ENCODE data around the gene FAM241A.
"Not testable (repeated sequence)": the region's sequence is repeated elsewhere in the genome, so short reads cannot be mapped to it uniquely, and the experiment has no call there.

Gene FAM241A

GRCh38 chr4:112136551-112136950 lies 8.7 kb upstream of the FAM241A start:
- no peak for DNase-seq (ENCODE audit: low read depth in 2 of 3, low spot score in 1 of 3)

- no peak for DNase-seq (ENCODE audit: low read depth in 2 of 3, low spot score in 1 of 3)
Measured at GRCh38 chr4:112138538-112138937, 6.7 kb upstream of the FAM241A start.

DNA sequence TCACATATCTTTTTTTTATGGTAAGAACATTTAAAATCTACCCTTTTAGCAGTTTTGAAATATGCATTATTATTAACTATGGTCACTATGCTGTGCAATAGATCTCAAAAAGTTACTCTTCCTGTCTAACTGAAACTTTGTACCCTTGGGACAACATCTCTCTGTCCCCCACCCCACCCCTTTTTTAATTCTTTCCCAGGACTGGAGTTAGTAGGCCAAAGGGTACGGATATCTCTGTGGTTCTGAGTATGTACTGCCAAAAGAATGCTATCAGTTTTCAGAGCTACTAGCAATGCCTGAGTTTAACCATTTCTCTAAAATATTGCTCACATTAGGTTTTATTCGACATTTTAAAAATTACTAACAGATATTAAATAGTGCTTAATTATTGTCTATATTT lies 4.7 kb upstream of the FAM241A start:
- DNase-seq (ENCODE audit: low read depth in 2 of 3, low spot score in 1 of 3), result no peak

- no peak for DNase-seq (ENCODE audit: low read depth in 2 of 3, low spot score in 1 of 3)
Measured at GRCh38 chr4:112141366-112142138, 3.7 kb upstream of the FAM241A start.

DNA sequence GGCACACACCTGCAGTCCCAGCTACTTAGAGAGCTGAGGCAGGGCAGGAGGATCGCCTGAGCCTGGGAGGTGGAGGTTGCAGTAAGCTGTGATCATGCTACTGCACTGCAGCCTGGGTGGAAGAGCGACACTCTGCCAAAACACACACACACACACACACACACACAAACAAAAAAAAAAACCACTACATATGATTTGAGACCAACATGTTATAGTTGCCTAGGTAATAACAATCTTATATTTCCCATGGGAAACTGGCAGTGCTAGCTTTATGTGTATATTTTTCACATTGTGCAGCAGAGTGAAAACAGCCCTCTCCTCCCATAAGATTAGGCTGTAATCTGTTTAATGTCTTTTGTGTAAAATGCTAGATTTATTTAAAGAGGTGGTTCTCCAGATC lies 3.1 kb upstream of the FAM241A start:
- no peak for DNase-seq (ENCODE audit: low read depth in 2 of 3, low spot score in 1 of 3)

DNA sequence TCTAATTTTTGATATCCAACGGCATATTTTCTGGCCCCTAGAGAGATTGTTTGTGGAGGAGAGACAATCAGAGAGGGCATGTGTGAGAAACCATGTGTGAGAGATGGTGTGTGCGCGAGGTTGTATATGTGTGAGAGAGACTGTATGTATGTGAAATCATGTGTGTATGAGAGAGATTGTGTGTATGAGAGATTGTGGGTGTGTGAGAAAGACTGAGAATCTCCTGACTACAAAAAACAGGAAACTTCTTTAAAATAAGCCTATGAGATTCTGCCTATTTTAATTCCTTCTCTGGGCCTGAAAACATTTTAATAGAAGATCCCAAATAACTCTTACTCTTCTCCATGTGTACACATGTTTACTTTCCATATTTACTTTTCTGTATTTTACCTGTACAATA lies 1.5 kb upstream of the FAM241A start:
- DNase-seq (ENCODE audit: low read depth in 2 of 3, low spot score in 1 of 3), result no peak

GRCh38 chr4:112144546-112145325 lies 518 bp upstream of the FAM241A start:
- DNase-seq (ENCODE audit: low read depth in 2 of 3, low spot score in 1 of 3), result no peak

DNA sequence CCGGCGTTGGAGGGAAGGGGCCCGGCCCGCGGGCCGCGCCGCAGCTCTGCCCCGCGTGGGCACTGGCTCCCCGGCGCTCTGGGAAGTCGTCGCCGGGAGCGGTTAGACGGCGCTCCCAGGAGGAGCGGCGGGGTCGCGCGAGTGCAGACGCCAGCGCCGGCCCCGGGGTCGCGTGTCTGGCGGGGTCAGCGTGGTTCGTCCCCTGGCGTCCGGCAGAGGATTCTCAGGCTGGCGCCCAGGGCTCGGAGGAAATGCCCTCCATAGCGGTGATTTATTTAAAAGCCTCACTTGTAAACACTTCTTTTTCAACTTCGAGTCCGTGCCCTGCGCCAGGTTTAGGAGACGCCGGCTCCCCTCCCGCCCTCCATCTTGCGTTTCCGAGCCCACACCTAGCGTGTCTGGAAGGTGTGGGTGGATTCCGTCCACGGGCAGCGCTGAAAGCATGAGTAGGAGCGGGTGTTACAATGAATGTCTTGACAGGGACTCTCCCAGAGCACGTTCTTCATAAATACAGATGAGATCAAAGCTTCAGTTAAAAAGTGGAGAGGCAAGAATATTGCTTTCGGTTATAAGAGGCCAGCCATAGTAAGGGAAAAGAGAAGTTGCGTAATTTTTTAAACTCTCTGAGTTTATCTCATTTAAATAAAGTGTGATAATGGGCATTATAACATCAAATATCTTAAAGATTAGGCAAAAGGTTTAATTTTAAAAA lies 692 bp downstream of the FAM241A start:
- peak; percentile 69 to 82 (median 76) for DNase-seq (ENCODE audit: low read depth in 2 of 3, low spot score in 1 of 3)

- DNase-seq (ENCODE audit: low read depth in 2 of 3, low spot score in 1 of 3), result no peak
Measured at GRCh38 chr4:112146502-112146813, 1.2 kb downstream of the FAM241A start.

GRCh38 chr4:112147697-112148096 lies 2.4 kb downstream of the FAM241A start:
- no peak for DNase-seq (ENCODE audit: low read depth in 2 of 3, low spot score in 1 of 3)

DNA sequence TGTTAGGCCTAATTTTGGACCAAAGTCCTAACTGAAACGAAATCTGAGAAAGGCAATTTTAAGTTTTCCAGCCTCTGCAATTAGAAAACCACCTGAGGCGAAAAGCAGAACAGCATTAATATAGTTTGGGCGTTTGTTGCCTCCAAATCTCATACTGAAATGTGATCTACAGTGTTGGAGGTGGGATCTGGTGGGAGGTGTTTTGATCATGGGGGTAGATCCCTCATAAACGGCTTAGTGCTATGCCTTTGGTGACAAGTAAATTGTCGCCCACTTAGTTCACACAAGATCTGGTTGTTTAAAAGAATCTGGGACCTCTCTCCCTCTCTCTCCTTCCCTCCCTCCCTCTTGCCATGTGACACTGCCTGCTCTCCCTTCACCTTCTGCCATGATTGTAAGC lies 5.7 kb downstream of the FAM241A start:
- DNase-seq (ENCODE audit: low read depth in 2 of 3, low spot score in 1 of 3), result no peak

- DNase-seq (ENCODE audit: low read depth in 2 of 3, low spot score in 1 of 3), result no peak
Measured at GRCh38 chr4:112152521-112152920, 7.3 kb downstream of the FAM241A start.

DNA sequence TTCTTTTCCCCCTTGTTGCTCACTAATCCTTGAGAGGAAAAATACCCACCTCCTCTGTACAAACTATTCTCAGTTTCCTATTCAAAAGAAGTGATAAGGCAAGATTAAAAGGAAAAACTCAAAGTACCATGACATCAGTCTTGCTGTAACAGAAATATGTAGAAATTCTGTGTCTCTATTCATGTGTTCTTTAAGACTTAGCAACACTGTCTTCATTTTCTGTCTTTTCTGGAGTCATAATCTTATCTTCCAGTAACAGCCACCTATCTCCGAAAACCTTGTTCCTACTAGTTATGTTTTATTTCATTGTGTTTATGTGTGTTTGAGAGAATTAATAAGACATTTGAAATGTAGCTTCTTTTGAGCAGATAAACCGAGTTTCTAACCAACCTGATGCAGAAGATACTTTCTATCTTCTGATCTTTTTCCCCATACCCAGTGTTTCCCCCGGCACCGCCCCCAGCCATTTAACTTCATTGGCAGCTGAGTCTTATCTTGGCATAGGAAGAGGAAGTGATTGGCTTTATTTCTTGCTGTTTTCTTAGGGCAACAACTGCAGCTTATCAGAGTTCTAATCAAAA lies 8.0 kb downstream of the FAM241A start:
- DNase-seq (ENCODE audit: low read depth in 2 of 3, low spot score in 1 of 3), result no peak

DNA sequence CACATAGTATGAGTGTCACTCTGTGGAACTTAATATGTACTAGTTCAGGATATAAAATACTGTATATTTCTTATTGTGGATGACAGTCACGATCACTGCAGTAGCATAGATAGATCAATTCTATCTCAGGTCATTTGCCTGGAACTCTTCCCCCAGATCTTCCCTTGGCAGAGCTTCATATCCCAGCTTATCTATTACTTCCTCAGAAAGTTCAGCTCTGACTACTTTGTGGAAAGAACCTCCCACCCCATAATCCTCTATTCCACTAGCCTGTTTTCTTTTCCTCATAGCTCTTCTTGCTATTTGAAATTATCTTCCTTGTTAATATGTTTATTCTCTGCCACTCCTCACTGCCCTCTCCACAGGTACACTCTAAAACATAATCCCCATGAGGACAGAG lies 10.9 kb downstream of the FAM241A start:
- no peak for DNase-seq (ENCODE audit: low read depth in 2 of 3, low spot score in 1 of 3)

GRCh38 chr4:112156553-112156952 lies 11.3 kb downstream of the FAM241A start:
- DNase-seq (ENCODE audit: low read depth in 2 of 3, low spot score in 1 of 3), result no peak

DNA sequence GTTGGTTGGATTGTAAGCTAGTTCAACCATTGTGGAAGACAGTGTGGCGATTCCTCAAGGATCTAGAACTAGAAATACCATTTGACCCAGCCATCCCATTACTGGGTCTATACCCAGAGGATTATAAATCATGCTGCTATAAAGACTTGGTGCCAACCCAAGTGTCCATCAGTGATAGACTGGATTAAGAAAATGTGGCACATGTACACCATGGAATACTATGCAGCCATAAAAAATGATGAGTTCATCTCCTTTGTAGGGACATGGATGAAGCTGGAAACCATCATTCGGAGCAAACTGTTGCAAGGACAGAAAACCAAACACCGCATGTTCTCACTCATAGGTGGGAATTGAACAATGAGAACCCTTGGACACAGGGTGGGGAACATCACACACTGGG lies 18.5 kb downstream of the FAM241A start:
- not testable (repeated sequence) for DNase-seq (ENCODE audit: low read depth in 2 of 3, low spot score in 1 of 3)

- no peak for DNase-seq (ENCODE audit: low read depth in 2 of 3, low spot score in 1 of 3)
Measured at GRCh38 chr4:112167794-112168193, 22.5 kb downstream of the FAM241A start.

DNA sequence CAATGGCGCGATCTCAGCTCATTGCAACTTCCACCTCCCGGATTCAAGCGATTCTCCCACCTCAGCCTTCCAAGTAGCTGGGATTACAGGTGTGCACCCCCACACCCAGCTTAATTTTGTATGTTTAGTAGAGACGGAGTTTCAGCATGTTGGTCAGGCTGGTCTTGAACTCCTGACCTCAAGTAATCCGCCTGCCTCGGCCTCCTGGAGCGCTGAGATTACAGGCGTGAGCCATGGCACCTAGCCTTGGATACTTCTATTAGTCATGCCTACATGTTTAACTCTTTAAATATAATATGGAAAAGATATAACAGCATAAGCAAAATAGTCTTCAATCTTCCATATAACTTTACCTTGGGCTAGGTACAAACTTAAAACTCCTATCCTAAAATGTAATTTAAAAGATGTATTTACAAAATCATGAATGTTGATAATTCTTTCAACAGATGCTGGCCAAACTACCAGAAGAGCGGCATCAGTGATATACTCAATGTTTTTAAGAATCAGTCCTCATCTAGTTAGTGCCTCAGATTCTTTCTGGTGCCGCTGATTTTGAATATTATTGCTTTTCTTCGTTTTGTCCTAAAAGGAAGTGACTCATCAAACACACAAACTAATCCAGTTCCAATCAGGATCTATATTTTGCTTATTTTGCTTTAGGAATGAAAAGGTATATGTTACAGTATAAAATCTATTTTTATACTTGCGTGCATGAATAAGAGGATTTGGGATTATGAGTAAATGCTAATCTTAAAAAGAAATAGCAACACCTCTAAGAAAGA lies 23.7 kb downstream of the FAM241A start:
- DNase-seq (ENCODE audit: low read depth in 2 of 3, low spot score in 1 of 3), result no peak

DNA sequence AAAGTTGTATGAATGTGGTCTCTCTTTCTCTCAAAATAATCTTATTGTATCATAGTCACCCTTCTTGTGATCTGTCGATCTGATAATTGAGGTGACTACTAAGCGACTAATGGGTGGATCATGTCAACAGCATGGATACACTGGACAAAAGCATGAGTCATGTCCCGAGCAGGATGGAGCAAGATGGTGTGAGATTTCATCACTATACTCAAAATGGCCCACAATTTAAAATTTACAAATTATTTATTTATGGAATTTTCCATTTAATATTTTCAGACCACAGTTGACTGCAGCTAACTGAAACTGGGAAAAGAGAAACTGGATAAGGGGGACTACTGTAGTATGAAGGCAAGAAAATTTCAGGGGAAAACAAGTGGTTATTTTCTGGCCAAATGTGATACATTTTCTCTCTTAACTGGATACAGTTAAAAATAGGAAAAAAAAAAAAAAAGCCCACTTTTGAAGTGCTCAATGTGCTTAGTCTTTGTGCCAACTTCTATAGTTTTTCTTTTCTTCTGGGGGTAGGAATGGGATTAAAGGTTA lies 25.3 kb downstream of the FAM241A start:
- DNase-seq (ENCODE audit: low read depth in 2 of 3, low spot score in 1 of 3), result peak in 1 of 3 donors; percentile 5

DNA sequence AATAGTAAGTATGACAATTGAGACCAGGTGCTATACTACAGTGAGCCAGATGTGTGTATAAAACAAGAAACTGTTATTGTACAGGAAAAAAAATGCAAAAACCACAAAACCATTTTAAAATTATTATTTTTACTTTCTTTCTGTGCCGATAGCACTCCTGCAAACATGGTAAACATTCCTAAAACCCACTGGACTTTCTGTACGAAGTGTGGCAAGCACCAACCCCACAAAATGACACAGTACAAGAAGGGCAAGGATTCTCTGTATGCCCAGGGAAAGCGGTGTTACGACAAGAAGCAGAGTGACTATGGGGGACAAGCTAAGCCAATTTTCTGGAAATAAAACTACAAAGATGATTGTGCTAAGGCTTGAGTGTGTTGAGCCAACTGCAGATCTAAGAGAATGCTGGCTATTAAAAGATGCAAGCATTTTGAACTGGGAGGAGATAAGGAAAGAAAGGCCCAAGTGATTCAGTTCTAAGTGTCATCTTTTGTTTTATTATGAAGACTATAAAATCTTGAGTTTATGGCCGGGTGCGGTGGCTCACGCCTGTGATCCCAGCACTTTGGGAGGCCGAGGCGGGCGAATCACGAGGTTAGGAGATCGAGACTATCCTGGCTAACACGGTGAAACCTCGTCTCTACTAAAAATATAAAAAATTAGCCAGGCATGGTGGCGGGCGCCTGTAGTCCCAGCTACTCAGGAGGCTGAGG lies 26.0 kb downstream of the FAM241A start:
- not testable (repeated sequence) for DNase-seq (ENCODE audit: low read depth in 2 of 3, low spot score in 1 of 3)

Data from stimulated activated CD4-positive, alpha-beta T cell treated with anti-CD3 and anti-CD28 coated beads, Interleukin-12 subunit alpha, Interleukin-12 subunit beta, amount 100 ng/mL, for 48 hours (primary cell).